GM12878 (cell line): Measurements from ENCODE around the gene CNIH2. TPM values are rescaled to one million over a fixed set of nuclear protein-coding genes. Genes with fewer than 3 reads are reported as not detected.

Experiments used
- ATAC-seq: fragments of 200-7000 bp; cut with Tn5 transposase; 3 replicates; pipeline ENCODE4 v1.9.1; 2020; ENCODE audit warnings: mild to moderate bottlenecking, moderate library complexity
- BruUV-seq: library from RNA; stranded (reverse); fragments of 400-500 nt; replicated peaks from 2 replicates; lab custom pipeline; 2021; lab: Mats Ljungman, UMichigan
- CTCF ChIA-PET: fragments of 300-600 bp; sonication (Branson Sonifier 250); formaldehyde crosslinking; extraction: SDS; loops from one replicate; lab custom pipeline; 2021; ENCODE audit warnings: inconsistent platforms; lab: Yijun Ruan, JAX
- POLR2A ChIA-PET: fragments of 350-600 bp; formaldehyde crosslinking; extraction: SDS; loops from one replicate; lab custom pipeline; 2021; ENCODE audit warnings: inconsistent platforms; lab: Charles Lee
- RAD21 ChIA-PET: fragments of 300-600 bp; sonication (Branson Sonifier 250); formaldehyde crosslinking; loops from one replicate; lab custom pipeline; 2023; ENCODE audit warnings: antibody characterized with exemption; ENCODE audit not compliant: unreplicated experiment; lab: Charles Lee
- SMC1A ChIA-PET: fragments of 300-600 bp; sonication (Branson Sonifier 250); formaldehyde crosslinking; loops from one replicate; lab custom pipeline; 2023; ENCODE audit not compliant: unreplicated experiment, uncharacterized antibody; lab: Charles Lee
- DNase-seq: peaks from one replicate; pipeline ENCODE4 v3.0.0-alpha.2; 2011; ENCODE audit warnings: low read depth, low spot score
- FAIRE-seq: peaks from 3 replicates; lab custom pipeline; 2011; peaks lifted over from hg19 to GRCh38; lab: Jason Lieb, UNC
- H2AFZ ChIP-seq: 2 replicates; pipeline ENCODE4 v1.6.0; 2011; ENCODE audit warnings: low read depth, low read length, control low read depth; ENCODE audit not compliant: control insufficient read depth
- H3K27ac ChIP-seq: 2 replicates; pipeline ENCODE4 v1.5.1; 2011; ENCODE audit warnings: control low read depth; ENCODE audit not compliant: control insufficient read depth, insufficient read depth
- H3K27me3 ChIP-seq, 2 experiments: replicated peaks in 1 of 2; 2 replicates each; pipeline versions ENCODE4 v1.6.0 to v1.6.1; 2011; ENCODE audit warnings: low read length in 1 of 2; ENCODE audit not compliant: control insufficient read depth in 2 of 2, insufficient read depth in 2 of 2
- H3K36me3 ChIP-seq, 2 experiments: 2 replicates each; pipeline ENCODE4 v1.5.1; 2011; ENCODE audit warnings: low read length in 1 of 2; ENCODE audit not compliant: control insufficient read depth in 2 of 2, insufficient read depth in 2 of 2
- H3K4me1 ChIP-seq: 2 replicates; pipeline ENCODE4 v1.6.1; 2011; ENCODE audit warnings: mild to moderate bottlenecking, low read length, moderate library complexity, mixed read lengths; ENCODE audit not compliant: control insufficient read depth, insufficient read depth
- H3K4me2 ChIP-seq: 2 replicates; pipeline ENCODE4 v1.6.0; 2011; ENCODE audit warnings: control low read depth; ENCODE audit not compliant: control insufficient read depth, insufficient read depth
- H3K4me3 ChIP-seq: fragments of 200-600 bp; sonication (generic); 2 replicates; pipeline ENCODE4 v1.5.1; 2016
- H3K79me2 ChIP-seq: 2 replicates; pipeline ENCODE4 v1.6.0; 2011; ENCODE audit warnings: low read length; ENCODE audit not compliant: control insufficient read depth, insufficient read depth
- H3K9ac ChIP-seq: 2 replicates; pipeline ENCODE4 v1.8.0; 2011; ENCODE audit warnings: low read length, control low read depth, mixed read lengths; ENCODE audit not compliant: control insufficient read depth, insufficient read depth
- H3K9me3 ChIP-seq: replicated peaks from 3 replicates; pipeline ENCODE4 v1.5.1; 2011; ENCODE audit warnings: mild to moderate bottlenecking, low read length; ENCODE audit not compliant: control insufficient read depth, insufficient read depth
- H4K20me1 ChIP-seq: 2 replicates; pipeline ENCODE4 v1.6.0; 2011; ENCODE audit not compliant: control insufficient read depth, insufficient read depth
- BHLHE40 ChIP-seq, 2 experiments: fragments of 450-650 bp in 1 of 2; IDR thresholded peaks; 2 replicates each; pipeline ENCODE4 v1.6.1; 2011 to 2017; ENCODE audit warnings: low read depth in 2 of 2, borderline replicate concordance in 1 of 2, improper control_type of control experiment in 1 of 2, low read length in 1 of 2, mild to moderate bottlenecking in 1 of 2
- FOS ChIP-seq: IDR thresholded peaks from 3 replicates; pipeline ENCODE4 v1.6.1; 2011; ENCODE audit warnings: borderline replicate concordance; ENCODE audit not compliant: insufficient read length; ENCODE audit errors: extremely low read depth
- SMAD5 ChIP-seq: IDR thresholded peaks from 2 replicates; pipeline ENCODE4 v1.6.1; 2016; ENCODE audit warnings: antibody characterized with exemption, low read depth
- TARDBP ChIP-seq: IDR thresholded peaks from 2 replicates; pipeline ENCODE4 v1.6.1; 2016; ENCODE audit warnings: borderline replicate concordance
- WGBS: methylation state at CpG from one replicate; pipeline ENCODE4 v1.1.6; 2016; ENCODE audit warnings: low lambda C conversion rate; ENCODE audit not compliant: insufficient replicate concordance, insufficient coverage; ENCODE audit errors: missing lambda C conversion rate; 5-methylcytosine and 5-hydroxymethylcytosine counted together
- in situ Hi-C: fragments of 300-500 bp; cut with MboI; formaldehyde crosslinking; loops from 9 replicates; pipeline ENCODE4 v1.14.3; 2018; ENCODE audit warnings: mixed read lengths
- intact Hi-C: fragments of 100-400 bp; cut with micrococcal nuclease; formaldehyde crosslinking; loops from one replicate; pipeline ENCODE4 v1.14.2; 2022; ENCODE audit not compliant: unreplicated experiment
- polyA plus RNA-seq, 11 experiments: library from polyadenylated mRNA; depleted of rRNA in 4 of 11; unstranded in 6 of 11; stranded (reverse) in 5 of 11; fragments of >200 nt; fragmentation: Nextera tagmentation in 4 of 11; fragmentation: Illumina TruSeq in 1 of 11; extraction: Ambion mirVana in 4 of 11; extraction: Trizol in 1 of 11; gene quantifications; 1 replicate in 1 of 11; 2 replicates in 10 of 11; pipeline versions ENCODE4 v1.2.1 to v1.2.3, GENCODE V29; 2011 to 2016; ENCODE audit warnings: inconsistent platforms in 2 of 11, missing spikeins in 2 of 11, low read depth in 1 of 11
- total RNA-seq, 4 experiments: library from RNA; depleted of rRNA in 3 of 4; stranded (reverse); fragments of >200 nt in 3 of 4; fragmentation: Illumina TruSeq in 1 of 4; extraction: Trizol in 1 of 4; gene quantifications; 2 replicates each; pipeline versions ENCODE4 v1.2.1 to v1.2.3, GENCODE V29; 2013 to 2021

CNIH2 gene
- total and polyA plus RNA-seq, 10 of the 15 experiments (the other 5 are each of a cell fraction or from before 2014, with no cell fraction given) = 0.07 to 1.3 (median 0.68) TPM; not detected in 2

DNA sequence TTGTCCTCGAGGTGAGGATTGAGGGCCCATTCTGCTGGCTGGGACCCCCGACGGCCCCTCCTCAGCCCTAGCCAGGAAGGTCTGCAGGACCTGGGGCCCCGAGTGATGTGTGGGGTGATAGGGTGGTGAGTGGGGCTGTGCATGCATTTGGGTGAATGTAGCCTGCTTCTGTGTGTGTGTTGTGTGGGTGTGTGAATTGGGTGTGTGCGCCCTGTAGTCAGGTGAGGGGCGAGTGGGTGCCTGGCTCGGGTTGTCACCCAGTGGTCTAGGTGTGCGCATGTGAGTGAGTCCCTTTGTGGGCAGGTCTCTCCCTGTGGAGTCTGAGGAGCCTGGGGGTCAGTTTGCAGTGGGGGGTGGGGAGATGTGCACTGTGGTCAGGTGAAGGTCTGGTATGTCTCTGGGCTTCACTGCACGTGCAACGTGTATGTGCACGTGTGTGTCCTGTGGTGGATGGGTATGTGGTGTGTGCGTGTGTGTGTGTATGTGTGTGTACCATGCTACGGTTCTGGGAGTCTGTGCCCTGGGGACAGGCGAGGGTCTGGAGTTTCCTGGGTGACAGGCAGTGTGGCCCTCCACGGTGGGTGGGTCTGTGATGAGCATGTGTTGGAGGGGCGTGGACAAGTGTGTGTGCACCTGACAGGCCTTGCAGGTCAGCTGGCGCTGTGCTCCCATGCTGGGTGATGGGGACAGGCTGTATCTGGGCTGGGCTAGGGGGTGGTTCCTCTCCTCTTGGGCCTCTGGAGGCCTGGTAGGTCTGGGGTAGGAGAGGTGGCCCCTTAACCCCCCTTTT lies 14.8 kb downstream of the CNIH2 start:
- TF ChIP-seq BHLHE40 (IDR thresholded peaks at IDR 0.05; ENCODE audit: borderline replicate concordance in 1 of 2, low read depth in 2 of 2, low read length in 1 of 2) (peak in 1 of 2 experiments; percentile 59; a peak in 2 of 4 replicates), TARDBP (no peak)
- DNase-seq (no peak), FAIRE-seq (no peak), ATAC-seq (no peak)
- Histone ChIP-seq H3K4me2 (no peak overlapping the region), H4K20me1 (no peaks in the 10 kb centered on the region), H3K4me3 (no peak overlapping the region), H3K27ac (no peak overlapping the region), H3K27me3 (peaks cover 2 to 7% of the 10 kb centered on the region in 2 experiments; a peak in 2 of 4 replicates), H3K9ac (no peak overlapping the region), H3K36me3 (no peaks in the 10 kb centered on the region), H3K79me2 (peaks cover 10% of the 10 kb centered on the region), H3K4me1 (peaks cover 12% of the 10 kb centered on the region), H2AFZ (no peak overlapping the region), H3K9me3 (no peaks in the 10 kb centered on the region)
- intact Hi-C loops (no loop called here), in situ Hi-C loops (no loop called here)
- RAD21 ChIA-PET = no interaction called here
- SMC1A ChIA-PET = no interaction called here
- CTCF ChIA-PET = no interaction called here
- POLR2A ChIA-PET = no interaction called here
- WGBS = 10% methylated on average over 17 of the region's 17 CpGs
- BruUV-seq = no TSS peak

DNA sequence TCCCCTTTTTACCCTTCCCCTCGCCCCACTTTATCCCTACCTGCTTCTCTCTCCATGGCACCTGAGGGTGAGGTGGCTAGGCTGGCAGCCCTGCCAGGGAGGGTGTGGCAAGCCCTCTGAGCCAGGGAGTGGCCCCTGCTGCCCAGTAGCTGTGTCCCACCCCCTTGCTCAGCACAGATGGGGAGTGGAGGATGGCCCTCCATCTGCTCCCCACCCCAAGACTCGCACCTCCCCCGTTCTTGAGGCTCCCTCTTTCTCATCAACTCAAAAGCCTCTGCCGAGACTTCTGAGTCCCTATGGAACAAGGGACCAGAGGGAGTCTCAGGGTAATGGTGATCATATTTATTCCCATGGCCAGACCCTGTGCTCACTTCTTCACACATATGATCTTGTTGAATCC lies 15.4 kb downstream of the CNIH2 start:
- 18% methylated on average over 4 of the region's 4 CpGs for WGBS
- Histone ChIP-seq H3K4me2 (no peak overlapping the region), H3K27me3 (peaks cover 2 to 7% of the 10 kb centered on the region in 2 experiments; a peak in 2 of 4 replicates), H4K20me1 (no peaks in the 10 kb centered on the region), H3K4me3 (no peak overlapping the region), H3K36me3 (no peaks in the 10 kb centered on the region), H3K79me2 (peaks cover 3% of the 10 kb centered on the region), H3K27ac (no peak overlapping the region), H2AFZ (no peak overlapping the region), H3K9me3 (no peaks in the 10 kb centered on the region), H3K9ac (no peak overlapping the region), H3K4me1 (peaks cover 9% of the 10 kb centered on the region; the same call in 1 of the 2 replicates)
- SMC1A ChIA-PET = no interaction called here
- CTCF ChIA-PET = no interaction called here
- TF ChIP-seq SMAD5 = no peak
- no peak for TF ChIP-seq FOS
- no peak for FAIRE-seq
- BruUV-seq = no TSS peak
- ATAC-seq = no peak
- DNase-seq = no peak
- POLR2A ChIA-PET = no interaction called here
- RAD21 ChIA-PET = no interaction called here
- in situ Hi-C loops = no loop called here
- intact Hi-C loops = no loop called here
